ENCODE measurements around the gene ARCN1. TPM values are rescaled to one million over a fixed set of nuclear protein-coding genes. Genes with fewer than 3 reads are reported as not detected.

Gene ARCN1
- total and polyA plus RNA-seq, 12 donors, result 42.6 to 274 (median 104) TPM

GRCh38 chr11:118621784-118622375 lies 49.7 kb downstream of the ARCN1 start:
- H3K4me3 ChIP-seq, result peak overlapping the region in 2 of 4 donors; percentile 27 to 68
- no peaks in the 10 kb centered on the region for H3K27me3 ChIP-seq
- DNase-seq, result peak in 1 of 7 donors; percentile 12
- H3K36me3 ChIP-seq (replicated peaks in 1 of 2), result peaks cover 0 to 21% of the 10 kb centered on the region in 2 donors
- peak overlapping the region; percentile 24 to 91 (median 72) for H3K27ac ChIP-seq
- no peaks in the 10 kb centered on the region for H3K9me3 ChIP-seq (replicated peaks in 1 of 3)
- intact Hi-C loops (cut with DNase I), result no loop called here
- peaks cover 36 to 71% of the 10 kb centered on the region in 2 donors for H3K4me1 ChIP-seq (replicated peaks in 1 of 2)
- WGBS, 4 donors, result 38 to 51% (median 46%) methylated on average over 3 to 4 of the region's 4 CpGs
- peak in 1 of 6 experiments; percentile 6 for TF ChIP-seq CTCF (IDR thresholded peaks at IDR 0.05)
- TF ChIP-seq POLR2A (IDR thresholded peaks at IDR 0.05), result no peak

GRCh38 chr11:118622376-118623268 lies 50.4 kb downstream of the ARCN1 start:
- peaks cover 36 to 64% of the 10 kb centered on the region in 2 donors for H3K4me1 ChIP-seq (replicated peaks in 1 of 2)
- peaks cover 0 to 28% of the 10 kb centered on the region in 2 donors for H3K36me3 ChIP-seq (replicated peaks in 1 of 2)
- TF ChIP-seq POLR2A (IDR thresholded peaks at IDR 0.05), result peak; percentile 50 to 54
- TF ChIP-seq CTCF (IDR thresholded peaks at IDR 0.05), result no peak
- H3K27ac ChIP-seq, result peak overlapping the region; percentile 24 to 91 (median 72)
- DNase-seq, result peak; percentile 75 to 94 (median 89)
- intact Hi-C loops (cut with DNase I), result no loop called here
- peak overlapping the region in 1 of 4 donors; percentile 68 for H3K4me3 ChIP-seq
- WGBS, 4 donors, result 23 to 41% (median 27%) methylated on average over 5 to 9 of the region's 9 CpGs
- no peaks in the 10 kb centered on the region for H3K27me3 ChIP-seq
- no peaks in the 10 kb centered on the region for H3K9me3 ChIP-seq (replicated peaks in 1 of 3)

GRCh38 chr11:118623269-118623655 lies 51.1 kb downstream of the ARCN1 start:
- H3K36me3 ChIP-seq (replicated peaks in 1 of 2), result peaks cover 0 to 34% of the 10 kb centered on the region in 2 donors
- 38 to 58% (median 46%) methylated on average over 4 of the region's 4 CpGs for WGBS, 4 donors
- no peaks in the 10 kb centered on the region for H3K27me3 ChIP-seq
- H3K27ac ChIP-seq, result peak overlapping the region in 4 of 5 donors; percentile 70 to 91 (median 81)
- H3K4me1 ChIP-seq (replicated peaks in 1 of 2), result peaks cover 36 to 59% of the 10 kb centered on the region in 2 donors
- intact Hi-C loops (cut with DNase I), result no loop called here
- no peak overlapping the region for H3K4me3 ChIP-seq
- H3K9me3 ChIP-seq (replicated peaks in 1 of 3), result no peaks in the 10 kb centered on the region
- TF ChIP-seq CTCF (IDR thresholded peaks at IDR 0.05), result no peak
- no peak for TF ChIP-seq POLR2A (IDR thresholded peaks at IDR 0.05)
- DNase-seq, result peak in 3 of 7 donors; percentile 58 to 71 (median 66)

- Histone ChIP-seq H3K27me3 (no peaks in the 10 kb centered on the region), H3K4me3 (no peak overlapping the region), H3K36me3 (replicated peaks in 1 of 2) (peaks cover 0 to 47% of the 10 kb centered on the region in 2 donors), H3K9me3 (replicated peaks in 1 of 3) (no peaks in the 10 kb centered on the region), H3K4me1 (replicated peaks in 1 of 2) (peaks cover 23 to 46% of the 10 kb centered on the region in 2 donors), H3K27ac (no peak overlapping the region)
- intact Hi-C loops (cut with DNase I), result no loop called here
- peak in 1 of 7 donors; percentile 25 for DNase-seq
- 67 to 86% (median 76%) methylated on average over 4 to 6 of the region's 6 CpGs for WGBS, 4 donors
- TF ChIP-seq CTCF (IDR thresholded peaks at IDR 0.05), result no peak
- no peak for TF ChIP-seq POLR2A (IDR thresholded peaks at IDR 0.05)
Observed at GRCh38 chr11:118625036-118625690, 53.0 kb downstream of the ARCN1 start.
